Neural crest cell (in vitro differentiated cells): ENCODE data around the gene ATP6AP1. TPM values are rescaled to one million over a fixed set of nuclear protein-coding genes. Genes with fewer than 3 reads are reported as not detected.

Source experiments
- DNase-seq: peaks from one replicate; pipeline ENCODE4 v3.0.0; 2021; ENCODE audit warnings: low read depth, mixed read lengths, low spot score
- H3K27ac Mint-ChIP-seq: one replicate; pipeline ENCODE4 v1.8.0; 2021; ENCODE audit warnings: mild to moderate bottlenecking, mixed read lengths; ENCODE audit not compliant: unreplicated experiment
- H3K27me3 Mint-ChIP-seq: 2 replicates; pipeline ENCODE4 v1.8.0; 2021; ENCODE audit warnings: low read depth, mild to moderate bottlenecking, mixed read lengths
- H3K36me3 Mint-ChIP-seq: 2 replicates; pipeline ENCODE4 v1.8.0; 2021; ENCODE audit warnings: low read depth, mild to moderate bottlenecking, mixed read lengths
- H3K4me1 Mint-ChIP-seq: 2 replicates; pipeline ENCODE4 v1.8.0; 2021; ENCODE audit warnings: mixed read lengths
- H3K4me3 Mint-ChIP-seq: one replicate; pipeline ENCODE4 v1.8.0; 2021; ENCODE audit warnings: mild to moderate bottlenecking, mixed read lengths
- H3K9me3 Mint-ChIP-seq: 2 replicates; pipeline ENCODE4 v1.8.0; 2021; ENCODE audit warnings: mixed read lengths
- CTCF ChIP-seq: fragments of 200-600 bp; sonication (generic); conservative IDR thresholded peaks from 2 replicates; pipeline ENCODE4 v1.5.0; 2021; ENCODE audit warnings: antibody characterized with exemption, mild to moderate bottlenecking
- total RNA-seq: library from RNA; stranded (reverse); gene quantifications from 2 replicates; pipeline ENCODE4 v1.2.1, GENCODE V29; 2021

ATP6AP1 gene
- total RNA-seq, 1 donor from 2014 or later, result 79.8 TPM

GRCh38 chrX:154441984-154442707, 13.7 kb downstream of the ATP6AP1 start:
- no peak for TF ChIP-seq CTCF
- DNase-seq, result no peak
- Mint-ChIP-seq H3K27ac (no peak overlapping the region), H3K9me3 (no peaks in the 10 kb centered on the region), H3K27me3 (no peaks in the 10 kb centered on the region), H3K4me3 (peak overlapping the region; percentile 83), H3K4me1 (peaks cover 12% of the 10 kb centered on the region), H3K36me3 (peaks cover 3% of the 10 kb centered on the region)

GRCh38 chrX:154443479-154443910, 15.0 kb downstream of the ATP6AP1 start:
- DNase-seq, result no peak
- H3K27me3 Mint-ChIP-seq, result no peaks in the 10 kb centered on the region
- TF ChIP-seq CTCF, result no peak
- no peaks in the 10 kb centered on the region for H3K9me3 Mint-ChIP-seq
- peak overlapping the region; percentile 83 for H3K4me3 Mint-ChIP-seq
- H3K4me1 Mint-ChIP-seq, result peaks cover 6% of the 10 kb centered on the region
- H3K27ac Mint-ChIP-seq, result peak overlapping the region; percentile 78
- no peaks in the 10 kb centered on the region for H3K36me3 Mint-ChIP-seq

- no peaks in the 10 kb centered on the region for H3K36me3 Mint-ChIP-seq
- peak within 1 kb of the TSS; percentile 78 for H3K27ac Mint-ChIP-seq
- no peaks in the 10 kb centered on the region for H3K27me3 Mint-ChIP-seq
- H3K4me3 Mint-ChIP-seq, result peak within 1 kb of the TSS; percentile 83
- H3K9me3 Mint-ChIP-seq, result no peaks in the 10 kb centered on the region
- peaks cover 6% of the 10 kb centered on the region for H3K4me1 Mint-ChIP-seq
- TF ChIP-seq CTCF, result no peak
- peak; percentile 50 for DNase-seq
Measured at GRCh38 chrX:154443992-154444754, 15.7 kb downstream of the ATP6AP1 start, which contains the start of gene FAM50A. Gene FAM50A (plus strand): TSS chrX:154444141. CDS start chrX:154444236, 95 bp downstream.

GRCh38 chrX:154444755-154445246, 16.3 kb downstream of the ATP6AP1 start:
- Mint-ChIP-seq H3K4me1 (peaks cover 6% of the 10 kb centered on the region), H3K27me3 (no peaks in the 10 kb centered on the region), H3K9me3 (no peaks in the 10 kb centered on the region), H3K4me3 (peak overlapping the region; percentile 27), H3K27ac (no peak overlapping the region), H3K36me3 (no peaks in the 10 kb centered on the region)
- no peak for DNase-seq
- TF ChIP-seq CTCF, result no peak

- H3K27me3 Mint-ChIP-seq, result no peaks in the 10 kb centered on the region
- no peak for TF ChIP-seq CTCF
- peak overlapping the region; percentile 65 for H3K4me3 Mint-ChIP-seq
- no peaks in the 10 kb centered on the region for H3K9me3 Mint-ChIP-seq
- no peaks in the 10 kb centered on the region for H3K36me3 Mint-ChIP-seq
- DNase-seq, result no peak
- H3K4me1 Mint-ChIP-seq, result peaks cover 6% of the 10 kb centered on the region
- no peak overlapping the region for H3K27ac Mint-ChIP-seq
Measured at GRCh38 chrX:154445776-154446175, 17.3 kb downstream of the ATP6AP1 start.
